Right renal cortex interstitium (tissue), 3 donors: ENCODE results near the gene POLR2L. TPM values are rescaled to one million over a fixed set of nuclear protein-coding genes. Genes with fewer than 3 reads are reported as not detected.

ENCODE experiments used
- DNase-seq, 3 donors: peaks; one replicate each; pipeline ENCODE4 v3.0.0-alpha.2; 2013; ENCODE audit warnings: low read depth in 3 of 3, low spot score in 2 of 3
- polyA plus RNA-seq, 3 donors: library from polyadenylated mRNA; unstranded; fragments of 120-200 nt; gene quantifications; one replicate each; pipeline ENCODE4 v1.2.1, GENCODE V29; 2013; ENCODE audit not compliant: insufficient read length in 3 of 3

Gene POLR2L
- 100 to 1,000 TPM in 1 of 3 donors, 10 to 100 TPM in 2; 76.3 to 103 (median 86.9) TPM for polyA plus RNA-seq

DNA sequence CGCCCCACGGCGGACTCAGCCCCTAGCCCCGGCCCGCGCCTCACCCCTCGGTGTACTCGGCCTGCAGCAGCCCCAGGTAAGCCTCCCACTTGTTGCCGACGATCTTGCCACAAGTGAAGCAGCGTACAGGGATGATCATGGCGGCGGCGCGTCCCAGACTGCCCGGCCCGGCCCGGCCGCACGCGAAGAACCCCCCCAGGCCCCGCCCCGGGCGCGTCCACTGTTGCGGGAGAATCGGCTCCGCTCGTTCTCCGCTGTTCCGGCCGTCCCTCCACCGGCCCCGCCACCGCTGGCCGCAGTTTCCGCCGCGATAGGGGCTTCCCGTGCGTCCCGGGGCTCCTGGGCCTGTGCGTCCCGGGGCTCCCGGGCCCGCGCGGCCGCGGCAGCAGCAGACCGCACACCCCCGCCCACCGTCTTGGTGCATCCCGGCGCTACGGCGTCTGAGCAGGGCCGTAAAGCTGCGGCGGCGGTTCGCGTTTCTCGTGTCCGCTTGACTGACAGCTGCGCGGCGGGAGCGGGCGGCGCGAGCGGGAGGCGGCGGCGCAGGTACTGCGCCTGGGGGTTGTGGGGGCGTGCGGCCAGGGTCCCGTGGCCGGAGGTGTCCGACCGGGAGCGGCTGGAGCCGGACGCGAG is at the start of gene POLR2L, which contains the start of gene TSPAN4:
POLR2L (minus strand) TSS at position 160 of the 633 bp plus-strand sequence; CDS start at position 139, 21 bp downstream.
TSPAN4 (plus strand) TSS at position 483 of the 633 bp plus-strand sequence. CDS start 7,453 bp downstream, outside the sequence.
- DNase-seq: no peak

DNA sequence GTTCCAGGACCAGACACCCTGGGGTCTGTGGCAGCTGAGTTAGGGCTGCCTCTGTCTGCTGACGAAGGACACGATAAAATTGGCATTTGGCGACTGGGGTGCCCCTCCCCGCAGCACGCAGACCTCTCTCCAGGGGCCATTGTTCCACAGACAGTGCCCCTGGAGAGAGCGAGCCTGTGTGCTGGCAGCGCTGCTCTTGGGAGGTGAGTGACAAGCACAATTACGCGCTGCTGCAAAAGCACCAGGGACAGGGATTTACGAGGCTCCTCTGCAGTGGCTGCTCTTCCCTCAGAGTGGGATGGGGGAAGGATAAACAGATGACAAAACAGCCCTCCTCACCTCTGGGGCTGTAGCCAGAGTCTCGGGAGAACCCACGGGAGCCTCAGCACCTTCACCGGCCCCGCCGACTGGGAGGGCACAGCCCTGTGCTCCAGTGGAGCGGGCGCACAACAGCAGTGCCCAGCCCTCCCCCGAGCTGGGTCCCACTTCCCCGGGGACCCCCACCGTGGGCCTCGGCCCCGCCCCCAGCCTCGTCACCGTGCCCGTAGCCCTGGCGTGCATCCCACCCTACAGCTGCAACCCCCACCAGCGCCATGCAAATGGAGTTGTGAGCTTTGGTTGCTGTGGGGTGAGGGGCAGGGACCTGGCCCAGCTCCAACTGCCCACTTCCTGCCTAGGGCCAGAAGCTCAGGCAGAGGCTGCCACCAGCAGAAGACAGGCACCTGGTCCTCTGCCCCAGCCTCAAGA is 48.6 kb upstream of the POLR2L start:
- DNase-seq: no peak

- DNase-seq: no peak
Observed at GRCh38 chr11:889687-890475, 47.6 kb upstream of the POLR2L start.

DNA sequence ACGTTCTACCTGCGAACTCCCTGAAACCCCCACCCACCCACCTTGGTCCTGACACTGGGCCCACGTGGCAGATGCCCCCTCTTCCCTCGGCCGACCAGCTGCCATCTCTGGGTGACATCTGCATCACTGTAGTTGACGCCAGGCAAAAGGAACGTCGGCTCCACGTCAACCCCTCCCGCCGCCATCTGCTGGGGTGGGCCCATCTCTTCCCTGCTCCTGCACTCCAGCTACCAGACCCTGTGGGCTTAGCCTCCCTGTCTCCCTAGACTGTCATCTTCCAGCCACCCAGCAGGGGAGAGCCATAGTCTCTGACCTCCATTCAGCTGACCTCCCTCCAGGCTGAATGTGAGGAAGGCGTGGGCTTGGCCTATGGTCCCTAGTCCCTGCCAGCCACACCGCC is 46.9 kb upstream of the POLR2L start:
- no peak for DNase-seq

GRCh38 chr11:888310-889212 is 46.2 kb upstream of the POLR2L start:
- DNase-seq: no peak

DNA sequence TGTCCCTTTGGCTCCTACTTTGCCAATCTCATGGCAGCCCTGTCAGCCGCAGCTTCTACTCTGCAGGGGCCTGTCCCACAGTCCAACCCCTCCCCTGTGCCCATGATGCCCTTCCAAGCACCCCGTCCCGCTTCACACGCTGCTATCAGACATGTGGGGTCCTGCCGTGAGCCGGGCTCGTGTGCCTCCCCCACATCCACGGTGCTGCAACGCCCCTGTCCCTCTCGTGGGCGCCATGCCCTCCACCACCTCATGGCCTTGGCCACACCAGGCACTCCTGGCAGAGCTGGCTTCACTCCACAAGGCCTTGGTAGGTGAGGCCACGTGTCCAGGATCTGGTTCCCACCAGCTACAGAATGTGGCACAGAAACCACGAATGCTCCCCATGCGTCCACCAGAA is 45.3 kb upstream of the POLR2L start:
- no peak for DNase-seq

- DNase-seq: no peak
Observed at GRCh38 chr11:886568-886967, 44.2 kb upstream of the POLR2L start.

DNA sequence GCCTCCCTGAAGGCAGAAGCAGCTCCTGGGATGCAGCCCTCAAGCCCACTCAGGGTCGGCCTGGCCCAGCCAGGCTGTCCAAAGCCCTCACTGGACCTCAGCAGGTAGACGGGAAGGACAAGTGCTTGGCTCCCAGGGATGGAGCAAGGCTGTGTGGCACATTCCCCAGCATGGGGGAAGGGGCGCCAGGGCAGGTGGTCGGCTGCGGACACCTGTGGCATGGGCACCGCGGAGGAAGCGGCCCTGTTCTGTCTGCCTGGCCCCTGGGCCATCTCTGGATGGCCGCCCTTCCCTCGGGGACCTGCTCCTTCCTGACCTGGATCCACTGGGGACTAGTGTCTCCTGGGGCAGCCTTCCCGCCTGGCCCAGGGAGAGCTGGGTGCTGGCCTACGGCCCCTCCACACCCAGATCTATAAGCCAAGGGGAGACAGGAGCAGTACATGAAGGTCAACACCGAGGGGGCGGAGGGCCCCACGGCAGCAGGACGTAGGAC is 42.3 kb upstream of the POLR2L start:
- no peak for DNase-seq

DNA sequence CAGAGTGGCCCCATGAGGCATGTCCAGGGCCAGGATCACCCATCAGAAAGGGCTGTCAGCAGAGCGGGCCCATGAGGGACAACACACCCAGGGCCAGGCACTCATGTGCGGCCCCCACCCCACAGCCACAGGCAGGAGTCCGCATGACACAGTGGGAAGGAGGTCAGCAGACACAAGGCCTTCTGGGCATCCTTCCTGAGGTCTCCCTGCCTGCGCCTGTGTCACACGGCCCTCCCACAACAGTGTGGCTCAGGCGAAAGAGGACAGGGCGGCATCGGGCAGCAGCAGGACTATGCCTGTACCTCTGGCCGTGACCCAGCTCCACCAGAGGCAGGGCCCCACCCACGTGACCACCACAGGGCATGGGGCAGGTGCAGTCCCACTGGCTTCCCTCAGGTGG is 41.2 kb upstream of the POLR2L start:
- DNase-seq: no peak

- DNase-seq: no peak
Observed at GRCh38 chr11:882596-882995, 40.3 kb upstream of the POLR2L start.

DNA sequence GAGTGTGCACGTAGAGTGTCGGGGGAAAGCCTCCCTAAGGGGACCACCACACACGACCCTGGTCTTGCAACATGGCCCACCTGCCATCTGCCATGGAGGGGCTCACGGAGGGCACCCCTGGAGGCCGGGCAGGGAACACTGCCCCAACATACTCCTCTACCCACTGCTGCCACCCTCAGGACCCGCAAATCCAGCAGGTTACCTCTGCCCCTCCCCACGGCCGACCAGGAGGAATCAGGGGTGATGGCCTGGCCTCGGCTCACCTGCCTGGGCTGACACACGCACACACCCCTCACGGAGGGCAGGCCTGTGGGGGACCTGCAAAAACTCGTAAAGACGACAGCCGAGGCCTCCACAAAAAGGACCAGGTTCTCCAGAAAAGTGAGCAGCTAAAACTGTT is 38.1 kb upstream of the POLR2L start:
- no peak for DNase-seq

DNA sequence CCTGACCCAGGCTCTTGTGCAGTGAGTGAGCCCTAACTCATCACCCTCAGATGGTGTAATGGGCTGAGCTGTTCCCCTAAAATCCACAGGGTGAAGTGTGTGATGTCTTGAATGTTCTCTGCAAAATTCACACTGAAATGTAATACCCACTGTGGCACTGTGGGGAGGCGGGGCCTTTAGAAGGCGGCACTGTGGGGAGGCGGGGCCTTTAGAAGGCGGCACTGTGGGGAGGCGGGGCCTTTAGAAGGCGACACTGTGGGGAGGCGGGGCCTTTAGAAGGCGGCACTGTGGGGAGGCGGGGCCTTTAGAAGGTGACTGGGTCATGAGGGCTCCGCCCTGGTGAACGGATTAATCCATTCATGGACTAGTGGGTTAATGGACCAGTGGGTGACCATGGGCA is 35.2 kb upstream of the POLR2L start:
- DNase-seq: no peak

GRCh38 chr11:876545-876944 is 34.2 kb upstream of the POLR2L start:
- DNase-seq: no peak

DNA sequence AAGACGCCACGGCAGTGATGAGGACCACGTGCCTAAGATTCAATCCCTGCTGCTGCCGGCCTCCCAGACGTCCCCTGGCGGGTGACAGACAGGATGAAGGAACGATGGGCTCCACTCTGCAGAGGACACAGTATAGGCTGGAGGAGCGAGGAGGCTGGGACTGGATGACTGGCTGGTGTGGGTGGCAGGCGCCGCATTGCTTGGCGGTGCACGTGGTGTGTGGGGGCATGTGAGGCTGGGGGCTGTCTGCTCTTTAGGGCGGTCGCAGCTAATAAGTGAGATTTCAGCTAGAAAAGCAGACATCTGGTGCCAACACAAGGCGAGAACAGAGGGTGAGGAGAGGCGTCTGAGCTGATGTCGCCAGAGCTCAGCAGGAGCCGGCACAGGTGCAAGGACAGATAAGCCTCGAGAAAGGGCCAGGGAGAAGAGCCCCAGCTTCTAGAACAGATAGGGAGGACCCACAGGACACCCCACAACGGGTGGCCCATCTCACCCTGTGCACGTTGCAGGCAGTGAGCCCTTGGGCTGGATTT is 33.5 kb upstream of the POLR2L start:
- no peak for DNase-seq

- no peak for DNase-seq
Observed at GRCh38 chr11:875203-875602, 32.9 kb upstream of the POLR2L start.

DNA sequence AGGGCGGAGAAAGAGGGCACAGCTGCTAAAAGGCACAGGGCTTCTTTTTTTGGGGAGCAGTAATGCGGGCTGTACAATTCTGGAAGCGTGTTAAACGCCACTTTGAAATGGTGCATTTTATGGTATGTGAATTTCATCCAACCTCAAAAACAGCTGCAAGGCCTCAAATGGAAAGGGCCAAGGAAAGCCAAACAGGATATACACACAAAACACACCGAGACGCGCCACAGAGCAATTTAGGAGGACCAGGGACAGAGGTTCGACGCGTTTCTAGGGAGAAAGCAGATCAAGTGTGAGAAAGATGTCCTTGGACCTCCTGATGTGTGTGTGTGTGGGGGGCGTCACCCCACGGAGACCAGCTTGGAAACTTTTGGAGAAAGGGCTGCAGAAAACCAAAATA is 31.4 kb upstream of the POLR2L start:
- no peak for DNase-seq

GRCh38 chr11:872799-873198 is 30.5 kb upstream of the POLR2L start:
- no peak for DNase-seq

DNA sequence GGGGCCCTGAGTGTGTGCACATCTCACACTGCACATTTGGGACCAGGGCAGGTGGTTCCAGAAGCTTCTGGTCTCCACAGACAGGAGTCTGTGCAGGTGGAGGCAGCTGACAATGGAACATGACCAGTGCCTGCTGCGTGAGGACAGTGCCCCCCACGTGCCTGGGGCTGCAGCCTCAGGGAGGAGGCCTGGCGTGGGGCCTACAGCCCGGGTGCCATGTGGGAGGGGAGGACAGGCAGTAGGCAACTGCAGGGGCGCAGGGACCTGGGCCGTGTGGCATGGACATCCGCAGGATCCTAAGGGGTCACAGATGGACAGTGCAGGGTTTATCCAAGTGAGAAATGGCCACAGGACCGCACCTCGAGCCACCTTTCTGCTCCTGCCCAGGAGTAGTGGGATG is 29.1 kb upstream of the POLR2L start:
- no peak for DNase-seq

GRCh38 chr11:870418-870817 is 28.1 kb upstream of the POLR2L start:
- no peak for DNase-seq

- DNase-seq: no peak
Observed at GRCh38 chr11:870127-870413, 27.7 kb upstream of the POLR2L start.
